Endothelial cell of umbilical vein (primary cell): ENCODE results near the gene DNAJB12. TPM values are rescaled to one million over a fixed set of nuclear protein-coding genes. Genes with fewer than 3 reads are reported as not detected.

Source experiments
- BruUV-seq: library from RNA; stranded (reverse); fragments of 400-500 nt; replicated peaks from 2 replicates; lab custom pipeline; 2021; lab: Mats Ljungman, UMichigan
- CTCF ChIA-PET: fragments of 300-600, 350-600 bp; sonication (Branson Sonifier 250); formaldehyde crosslinking; loops from one replicate; lab custom pipeline; 2021; ENCODE audit warnings: antibody characterized with exemption, inconsistent platforms; lab: Charles Lee
- POLR2A ChIA-PET: fragments of 300-600, 350-600 bp; sonication (Branson Sonifier 250); formaldehyde crosslinking; loops from one replicate; lab custom pipeline; 2021; ENCODE audit warnings: antibody characterized with exemption, inconsistent platforms; lab: Charles Lee
- DNase-seq: peaks from one replicate; pipeline ENCODE4 v3.0.0-alpha.2; 2011; ENCODE audit warnings: low read depth, low spot score
- FAIRE-seq: peaks from 2 replicates; lab custom pipeline; 2011; peaks lifted over from hg19 to GRCh38; lab: Jason Lieb, UNC
- H2AFZ ChIP-seq: 2 replicates; pipeline ENCODE4 v1.6.0; 2012; ENCODE audit warnings: low read depth, low read length, control low read depth, inconsistent platforms
- H3K27ac ChIP-seq: 2 replicates; pipeline ENCODE4 v1.5.1; 2011; ENCODE audit warnings: low read depth, mild to moderate bottlenecking, control low read depth, low read length, moderate library complexity; ENCODE audit not compliant: insufficient read depth
- H3K27me3 ChIP-seq, 2 experiments: 2 replicates each; pipeline versions ENCODE4 v1.6.0 to v1.6.1; 2011; ENCODE audit warnings: low read length in 2 of 2, mixed read lengths in 1 of 2; ENCODE audit not compliant: control insufficient read depth in 2 of 2, insufficient read depth in 2 of 2
- H3K36me3 ChIP-seq, 2 experiments: 2 replicates in 1 of 2; 3 replicates in 1 of 2; pipeline ENCODE4 v1.5.1; 2011; ENCODE audit warnings: low read length in 2 of 2, mild to moderate bottlenecking in 1 of 2, moderate library complexity in 1 of 2; ENCODE audit not compliant: control insufficient read depth in 2 of 2, insufficient read depth in 2 of 2; ENCODE audit errors: extremely low read depth in 1 of 2
- H3K4me1 ChIP-seq: 3 replicates; pipeline ENCODE4 v1.5.1; 2011; ENCODE audit warnings: mild to moderate bottlenecking, low read length; ENCODE audit not compliant: control insufficient read depth, insufficient read depth; ENCODE audit errors: extremely low read depth
- H3K4me2 ChIP-seq: 2 replicates; pipeline ENCODE4 v1.6.1; 2011; ENCODE audit warnings: low read length, control low read depth, mixed read lengths; ENCODE audit not compliant: insufficient read depth
- H3K4me3 ChIP-seq, 3 experiments: fragments of 200-600 bp in 1 of 3; sonication (generic), shearing (Covaris generic) in 1 of 3; replicated peaks in 1 of 3; 2 replicates each; pipeline ENCODE4 v1.5.1; 2011 to 2016; ENCODE audit warnings: control low read depth in 3 of 3, low read length in 3 of 3, mild to moderate bottlenecking in 2 of 3, inconsistent platforms in 1 of 3, low read depth in 1 of 3, moderate library complexity in 1 of 3; ENCODE audit not compliant: insufficient read depth in 1 of 3
- H3K79me2 ChIP-seq: 2 replicates; pipeline ENCODE4 v1.6.0; 2012; ENCODE audit warnings: low read length, inconsistent platforms; ENCODE audit not compliant: control insufficient read depth, insufficient read depth
- H3K9ac ChIP-seq: replicated peaks from 2 replicates; pipeline ENCODE3; 2011; ENCODE audit warnings: low read length, control low read depth; ENCODE audit not compliant: insufficient read depth; ENCODE audit errors: extremely low read depth
- H3K9me1 ChIP-seq: replicated peaks from 3 replicates; pipeline ENCODE4 v1.6.0; 2011; ENCODE audit warnings: mild to moderate bottlenecking, low read length; ENCODE audit not compliant: control insufficient read depth, insufficient read depth; ENCODE audit errors: extremely low read depth
- H3K9me3 ChIP-seq: replicated peaks from 2 replicates; pipeline ENCODE4 v1.5.1; 2012; ENCODE audit warnings: low read length, inconsistent platforms; ENCODE audit not compliant: control insufficient read depth, insufficient read depth
- H4K20me1 ChIP-seq: replicated peaks from 2 replicates; pipeline ENCODE3; 2011; ENCODE audit warnings: mild to moderate bottlenecking, low read length; ENCODE audit not compliant: control insufficient read depth, insufficient read depth; ENCODE audit errors: extremely low read depth
- EZH2 ChIP-seq: IDR thresholded peaks from 2 replicates; pipeline ENCODE4 v1.6.1; 2012; ENCODE audit warnings: borderline replicate concordance, low read depth, mild to moderate bottlenecking, moderate library complexity, low read length, inconsistent platforms; ENCODE audit not compliant: severe bottlenecking
- FOS ChIP-seq: IDR thresholded peaks from 2 replicates; pipeline ENCODE4 v1.6.1; 2011; ENCODE audit warnings: mild to moderate bottlenecking, low read length, moderate library complexity, borderline replicate concordance; ENCODE audit not compliant: insufficient read depth
- GATA2 ChIP-seq: IDR thresholded peaks from 2 replicates; pipeline ENCODE4 v1.7.0; 2011; ENCODE audit warnings: low read depth, mild to moderate bottlenecking, moderate library complexity, mixed read lengths, low read length; ENCODE audit not compliant: insufficient read length, insufficient read depth
- JUN ChIP-seq: IDR thresholded peaks from 2 replicates; pipeline ENCODE4 v1.6.1; 2011; ENCODE audit warnings: borderline replicate concordance, low read depth; ENCODE audit not compliant: insufficient read length, insufficient read depth
- MYC ChIP-seq: IDR thresholded peaks from one replicate; pipeline ENCODE4 v1.6.1; 2011; ENCODE audit warnings: mild to moderate bottlenecking, low read depth, low read length
- POLR2A ChIP-seq: IDR thresholded peaks from 2 replicates; pipeline ENCODE4 v1.6.1; 2012; ENCODE audit warnings: low read depth, mild to moderate bottlenecking, control low read depth, low read length
- POLR2AphosphoS5 ChIP-seq: IDR thresholded peaks from 2 replicates; pipeline ENCODE4 v1.6.1; 2012; ENCODE audit warnings: low read depth, mild to moderate bottlenecking, control low read depth, low read length, moderate library complexity; ENCODE audit not compliant: insufficient read depth
- dilution Hi-C: fragments of 300-500 bp; cut with MboI; formaldehyde crosslinking; loops from one replicate; pipeline ENCODE4 v1.15.0; 2019; ENCODE audit warnings: low sequenced_read_pairs; ENCODE audit not compliant: extremely low pct_ligation_motif_present
- intact Hi-C: fragments of 100-400 bp; cut with micrococcal nuclease; formaldehyde crosslinking; loops from one replicate; pipeline ENCODE4 v1.10.0; 2022
- polyA plus RNA-seq, 4 experiments: library from polyadenylated mRNA; depleted of rRNA in 3 of 4; stranded (reverse) in 3 of 4; unstranded in 1 of 4; fragments of >200 nt; gene quantifications; 2 replicates each; pipeline versions ENCODE4 v1.2.1 to v1.2.3, GENCODE V29; 2011 to 2012; ENCODE audit warnings: missing spikeins in 1 of 4
- total RNA-seq: library from RNA; stranded (reverse); gene quantifications from 2 replicates; pipeline ENCODE4 v1.2.3, GENCODE V29; 2021
- TF ChIP-seq, protein P1 (sequence below): IDR thresholded peaks from 2 replicates; pipeline ENCODE4 v1.6.1; 2011; ENCODE audit not compliant: insufficient read depth, insufficient read length
- TF ChIP-seq, protein P2 (sequence below), 2 donors: IDR thresholded peaks; 1 replicate in 1 of 2; 2 replicates in 1 of 2; pipeline ENCODE4 v1.5.1; 2011; ENCODE audit warnings: low read length in 2 of 2, mild to moderate bottlenecking in 2 of 2, moderate library complexity in 2 of 2, control low read depth in 1 of 2, inconsistent platforms in 1 of 2, low read depth in 1 of 2; ENCODE audit not compliant: insufficient read depth in 1 of 2; ENCODE audit errors: extremely low read depth in 1 of 2

The DNAJB12 gene
- total and polyA plus RNA-seq, 2 donors (not counting 3 experiments of a cell fraction or from before 2014, with no cell fraction given) = 27.2 to 44.2 TPM

DNA sequence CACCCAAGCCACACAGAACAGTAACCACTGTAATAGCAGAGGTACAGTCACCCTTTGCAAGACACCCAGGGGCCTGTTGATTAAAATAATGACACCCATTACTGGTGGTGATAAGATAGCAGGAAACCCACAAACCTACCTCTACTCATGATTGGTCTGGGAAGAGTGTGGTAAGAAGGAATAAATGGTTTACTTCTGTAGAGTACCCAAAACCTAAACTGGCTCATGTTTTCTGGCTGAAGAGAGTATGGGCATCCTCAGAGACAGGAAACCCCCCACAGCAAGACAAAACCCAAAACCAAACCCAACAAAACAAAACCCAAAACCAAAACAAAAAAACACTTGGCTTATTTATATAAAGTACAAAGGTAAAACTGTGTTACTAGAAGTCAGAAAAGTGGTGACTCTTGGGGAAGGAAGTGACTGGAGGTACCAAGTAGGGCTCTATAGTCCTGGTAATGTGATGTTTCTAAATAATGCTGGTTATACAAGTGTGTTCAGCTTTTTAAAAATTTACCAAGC, 15.5 kb upstream of the DNAJB12 start:
- peaks cover 0 to 6% of the 10 kb centered on the region in 2 experiments for H3K36me3 ChIP-seq
- CTCF ChIA-PET = no interaction called here
- dilution Hi-C loops (no loop called here), intact Hi-C loops (no loop called here)
- H3K4me1 ChIP-seq = no peaks in the 10 kb centered on the region
- no peaks in the 10 kb centered on the region for H4K20me1 ChIP-seq
- no TSS peak for BruUV-seq
- H2AFZ ChIP-seq = no peak overlapping the region
- no peak overlapping the region for H3K27ac ChIP-seq
- no peaks in the 10 kb centered on the region for H3K9me3 ChIP-seq
- no peak overlapping the region for H3K4me3 ChIP-seq
- FAIRE-seq = no peak
- H3K9ac ChIP-seq = no peak overlapping the region
- no peaks in the 10 kb centered on the region for H3K9me1 ChIP-seq
- no peak overlapping the region for H3K4me2 ChIP-seq
- no peaks in the 10 kb centered on the region for H3K27me3 ChIP-seq
- TF ChIP-seq EZH2 (no peak), GATA2 (no peak), POLR2AphosphoS5 (no peak), FOS (no peak), POLR2A (no peak), MYC (no peak), JUN (no peak)
- TF ChIP-seq, protein P1, sequence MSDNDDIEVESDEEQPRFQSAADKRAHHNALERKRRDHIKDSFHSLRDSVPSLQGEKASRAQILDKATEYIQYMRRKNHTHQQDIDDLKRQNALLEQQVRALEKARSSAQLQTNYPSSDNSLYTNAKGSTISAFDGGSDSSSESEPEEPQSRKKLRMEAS = no peak
- TF ChIP-seq, protein P2, sequence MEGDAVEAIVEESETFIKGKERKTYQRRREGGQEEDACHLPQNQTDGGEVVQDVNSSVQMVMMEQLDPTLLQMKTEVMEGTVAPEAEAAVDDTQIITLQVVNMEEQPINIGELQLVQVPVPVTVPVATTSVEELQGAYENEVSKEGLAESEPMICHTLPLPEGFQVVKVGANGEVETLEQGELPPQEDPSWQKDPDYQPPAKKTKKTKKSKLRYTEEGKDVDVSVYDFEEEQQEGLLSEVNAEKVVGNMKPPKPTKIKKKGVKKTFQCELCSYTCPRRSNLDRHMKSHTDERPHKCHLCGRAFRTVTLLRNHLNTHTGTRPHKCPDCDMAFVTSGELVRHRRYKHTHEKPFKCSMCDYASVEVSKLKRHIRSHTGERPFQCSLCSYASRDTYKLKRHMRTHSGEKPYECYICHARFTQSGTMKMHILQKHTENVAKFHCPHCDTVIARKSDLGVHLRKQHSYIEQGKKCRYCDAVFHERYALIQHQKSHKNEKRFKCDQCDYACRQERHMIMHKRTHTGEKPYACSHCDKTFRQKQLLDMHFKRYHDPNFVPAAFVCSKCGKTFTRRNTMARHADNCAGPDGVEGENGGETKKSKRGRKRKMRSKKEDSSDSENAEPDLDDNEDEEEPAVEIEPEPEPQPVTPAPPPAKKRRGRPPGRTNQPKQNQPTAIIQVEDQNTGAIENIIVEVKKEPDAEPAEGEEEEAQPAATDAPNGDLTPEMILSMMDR (IDR thresholded peaks at IDR 0.05; ENCODE audit: extremely low read depth in 1 of 2, insufficient read depth in 1 of 2, low read depth in 1 of 2, low read length in 2 of 2) = no peak
- H3K79me2 ChIP-seq = no peaks in the 10 kb centered on the region
- DNase-seq = no peak
- POLR2A ChIA-PET = no interaction called here
